ENCODE data around the gene PGAM2. TPM values are rescaled to one million over a fixed set of nuclear protein-coding genes. Genes with fewer than 3 reads are reported as not detected.

The PGAM2 gene
- total and polyA plus RNA-seq, 2 of the 13 experiments (the other 11 are each of a cell fraction or from before 2014, with no cell fraction given): 0.22 TPM; not detected in 1

DNA sequence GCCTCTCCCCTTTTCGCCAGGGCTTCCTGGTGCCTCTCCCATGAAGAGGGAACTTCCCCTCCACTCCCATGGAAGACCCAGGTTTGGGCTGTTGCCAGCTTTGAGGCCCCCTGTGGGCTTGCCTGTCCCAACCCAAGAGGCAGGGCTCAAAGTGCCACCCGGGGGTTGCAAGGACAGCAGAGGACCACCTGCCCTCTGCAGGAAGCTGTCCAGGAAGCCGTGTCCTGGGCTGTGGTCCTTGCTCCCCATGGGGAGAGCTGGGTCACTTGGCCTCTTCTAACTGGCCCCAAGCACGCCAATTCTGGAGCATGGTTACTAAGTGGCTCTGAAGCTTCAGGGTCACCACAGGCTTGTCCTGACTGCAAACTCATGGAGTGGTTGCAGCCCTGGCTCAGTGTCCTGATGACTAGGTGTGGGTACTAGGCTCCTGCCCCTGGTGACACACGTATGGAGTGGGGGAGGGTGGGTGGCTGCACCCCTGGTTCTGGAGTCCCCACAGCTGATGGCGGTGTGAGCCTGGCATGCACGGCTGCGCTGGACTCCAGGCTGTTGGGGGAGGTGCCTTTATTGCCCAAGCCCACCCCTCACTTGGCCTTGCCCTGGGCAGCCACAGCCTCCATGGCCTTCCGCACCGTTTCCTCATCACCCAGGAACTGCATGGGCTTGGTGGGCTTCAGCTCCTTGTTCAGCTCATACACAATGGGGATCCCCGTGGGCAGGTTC, 3.0 kb downstream of the PGAM2 start:
- H3K36me3 ChIP-seq (replicated peaks in 1 of 2; ENCODE audit: control insufficient read depth in 1 of 2, insufficient read depth in 2 of 2, low read length in 2 of 2): peaks cover 21 to 35% of the 10 kb centered on the region in 2 experiments; a peak in 4 of 5 replicates
- H3K4me2 ChIP-seq (ENCODE audit: low read depth, low read length): no peak overlapping the region
- ChIA-PET CTCF (ENCODE audit: low intra/inter-chr PET ratio, low total read pairs) (no interaction called here), POLR2A (interaction anchor here (1.2 to 1.3 kb wide), 2 partner anchors 18 to 23 kb away, joined by 3 to 5 read pairs; partner anchors contain the start of gene DBNL)
- no peaks in the 10 kb centered on the region for H3K79me2 ChIP-seq (ENCODE audit: insufficient read depth, low read length)
- H3K27me3 ChIP-seq (ENCODE audit: control insufficient read depth in 1 of 2, insufficient read depth in 2 of 2, low read length in 2 of 2): no peaks in the 10 kb centered on the region
- TF ChIP-seq, protein P1, sequence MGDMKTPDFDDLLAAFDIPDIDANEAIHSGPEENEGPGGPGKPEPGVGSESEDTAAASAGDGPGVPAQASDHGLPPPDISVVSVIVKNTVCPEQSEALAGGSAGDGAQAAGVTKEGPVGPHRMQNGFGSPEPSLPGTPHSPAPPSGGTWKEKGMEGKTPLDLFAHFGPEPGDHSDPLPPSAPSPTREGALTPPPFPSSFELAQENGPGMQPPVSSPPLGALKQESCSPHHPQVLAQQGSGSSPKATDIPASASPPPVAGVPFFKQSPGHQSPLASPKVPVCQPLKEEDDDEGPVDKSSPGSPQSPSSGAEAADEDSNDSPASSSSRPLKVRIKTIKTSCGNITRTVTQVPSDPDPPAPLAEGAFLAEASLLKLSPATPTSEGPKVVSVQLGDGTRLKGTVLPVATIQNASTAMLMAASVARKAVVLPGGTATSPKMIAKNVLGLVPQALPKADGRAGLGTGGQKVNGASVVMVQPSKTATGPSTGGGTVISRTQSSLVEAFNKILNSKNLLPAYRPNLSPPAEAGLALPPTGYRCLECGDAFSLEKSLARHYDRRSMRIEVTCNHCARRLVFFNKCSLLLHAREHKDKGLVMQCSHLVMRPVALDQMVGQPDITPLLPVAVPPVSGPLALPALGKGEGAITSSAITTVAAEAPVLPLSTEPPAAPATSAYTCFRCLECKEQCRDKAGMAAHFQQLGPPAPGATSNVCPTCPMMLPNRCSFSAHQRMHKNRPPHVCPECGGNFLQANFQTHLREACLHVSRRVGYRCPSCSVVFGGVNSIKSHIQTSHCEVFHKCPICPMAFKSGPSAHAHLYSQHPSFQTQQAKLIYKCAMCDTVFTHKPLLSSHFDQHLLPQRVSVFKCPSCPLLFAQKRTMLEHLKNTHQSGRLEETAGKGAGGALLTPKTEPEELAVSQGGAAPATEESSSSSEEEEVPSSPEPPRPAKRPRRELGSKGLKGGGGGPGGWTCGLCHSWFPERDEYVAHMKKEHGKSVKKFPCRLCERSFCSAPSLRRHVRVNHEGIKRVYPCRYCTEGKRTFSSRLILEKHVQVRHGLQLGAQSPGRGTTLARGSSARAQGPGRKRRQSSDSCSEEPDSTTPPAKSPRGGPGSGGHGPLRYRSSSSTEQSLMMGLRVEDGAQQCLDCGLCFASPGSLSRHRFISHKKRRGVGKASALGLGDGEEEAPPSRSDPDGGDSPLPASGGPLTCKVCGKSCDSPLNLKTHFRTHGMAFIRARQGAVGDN (CRISPR knock-in tag; IDR thresholded peaks at IDR 0.05): peak; percentile 36
- TF ChIP-seq POLR2G (IDR thresholded peaks at IDR 0.05; ENCODE audit: low read depth, low read length) (0 out of 2 replicates have a peak, but pooled peaks have one; percentile 4), KLF15 (CRISPR knock-in tag; IDR thresholded peaks at IDR 0.05; ENCODE audit: borderline replicate concordance) (no peak), AGO2 (optimal IDR thresholded peaks at IDR 0.05; ENCODE audit: low read depth, low read length) (peak; percentile 71)
- no TSS peak for BruUV-seq (replicated peaks)
- H4K20me1 ChIP-seq (ENCODE audit: insufficient read depth, low read length): no peaks in the 10 kb centered on the region
- H3K9ac ChIP-seq (ENCODE audit: insufficient read depth, low read depth, low read length): no peak overlapping the region
- H3K27ac ChIP-seq (ENCODE audit: extremely low read length, insufficient read depth, low read length): peak overlapping the region; percentile 11
- intact Hi-C loops (cut with micrococcal nuclease; ENCODE audit: unreplicated experiment) (no loop called here), in situ Hi-C loops (cut with HindIII; ENCODE audit: extremely low pct_ligation_motif_present, low pct_unique_long_range_greater_than_20kb) (no loop called here)
- DNase-seq (ENCODE audit: low spot score) (no peak), FAIRE-seq (no peak), ATAC-seq (no peak)
- H3K9me3 ChIP-seq (ENCODE audit: low read length): no peaks in the 10 kb centered on the region
- H3K4me1 ChIP-seq (ENCODE audit: insufficient read depth, low read length): peaks cover 52% of the 10 kb centered on the region
- 90% methylated on average over 4 of the region's 11 CpGs for WGBS (ENCODE audit: low lambda C conversion rate)
- no peak overlapping the region for H2AFZ ChIP-seq (ENCODE audit: low read length)
- H3K4me3 ChIP-seq (replicated peaks in 1 of 3; ENCODE audit: insufficient read depth in 1 of 3, low read depth in 2 of 3, low read length in 3 of 3): no peak overlapping the region

All from HepG2 (cell line).